GM12878 (cell line): ENCODE measurements around the gene PDE7B. TPM values are rescaled to one million over a fixed set of nuclear protein-coding genes. Genes with fewer than 3 reads are reported as not detected.

ENCODE experiments used
- ATAC-seq: fragments of 200-7000 bp; cut with Tn5 transposase; 3 replicates; pipeline ENCODE4 v1.9.1; 2020; ENCODE audit warnings: mild to moderate bottlenecking, moderate library complexity
- BruUV-seq: library from RNA; stranded (reverse); fragments of 400-500 nt; replicated peaks from 2 replicates; lab custom pipeline; 2021; lab: Mats Ljungman, UMichigan
- CTCF ChIA-PET: fragments of 300-600 bp; sonication (Branson Sonifier 250); formaldehyde crosslinking; extraction: SDS; loops from one replicate; lab custom pipeline; 2021; ENCODE audit warnings: inconsistent platforms; lab: Yijun Ruan, JAX
- POLR2A ChIA-PET: fragments of 350-600 bp; formaldehyde crosslinking; extraction: SDS; loops from one replicate; lab custom pipeline; 2021; ENCODE audit warnings: inconsistent platforms; lab: Charles Lee
- RAD21 ChIA-PET: fragments of 300-600 bp; sonication (Branson Sonifier 250); formaldehyde crosslinking; loops from one replicate; lab custom pipeline; 2023; ENCODE audit warnings: antibody characterized with exemption; ENCODE audit not compliant: unreplicated experiment; lab: Charles Lee
- SMC1A ChIA-PET: fragments of 300-600 bp; sonication (Branson Sonifier 250); formaldehyde crosslinking; loops from one replicate; lab custom pipeline; 2023; ENCODE audit not compliant: unreplicated experiment, uncharacterized antibody; lab: Charles Lee
- DNase-seq: peaks from one replicate; pipeline ENCODE4 v3.0.0-alpha.2; 2011; ENCODE audit warnings: low read depth, low spot score
- FAIRE-seq: peaks from 3 replicates; lab custom pipeline; 2011; peaks lifted over from hg19 to GRCh38; lab: Jason Lieb, UNC
- H2AFZ ChIP-seq: 2 replicates; pipeline ENCODE4 v1.6.0; 2011; ENCODE audit warnings: low read depth, low read length, control low read depth; ENCODE audit not compliant: control insufficient read depth
- H3K27ac ChIP-seq: 2 replicates; pipeline ENCODE4 v1.5.1; 2011; ENCODE audit warnings: control low read depth; ENCODE audit not compliant: control insufficient read depth, insufficient read depth
- H3K27me3 ChIP-seq, 2 experiments: replicated peaks in 1 of 2; 2 replicates each; pipeline versions ENCODE4 v1.6.0 to v1.6.1; 2011; ENCODE audit warnings: low read length in 1 of 2; ENCODE audit not compliant: control insufficient read depth in 2 of 2, insufficient read depth in 2 of 2
- H3K36me3 ChIP-seq, 2 experiments: 2 replicates each; pipeline ENCODE4 v1.5.1; 2011; ENCODE audit warnings: low read length in 1 of 2; ENCODE audit not compliant: control insufficient read depth in 2 of 2, insufficient read depth in 2 of 2
- H3K4me1 ChIP-seq: 2 replicates; pipeline ENCODE4 v1.6.1; 2011; ENCODE audit warnings: mild to moderate bottlenecking, low read length, moderate library complexity, mixed read lengths; ENCODE audit not compliant: control insufficient read depth, insufficient read depth
- H3K4me2 ChIP-seq: 2 replicates; pipeline ENCODE4 v1.6.0; 2011; ENCODE audit warnings: control low read depth; ENCODE audit not compliant: control insufficient read depth, insufficient read depth
- H3K4me3 ChIP-seq: fragments of 200-600 bp; sonication (generic); 2 replicates; pipeline ENCODE4 v1.5.1; 2016
- H3K79me2 ChIP-seq: 2 replicates; pipeline ENCODE4 v1.6.0; 2011; ENCODE audit warnings: low read length; ENCODE audit not compliant: control insufficient read depth, insufficient read depth
- H3K9ac ChIP-seq: 2 replicates; pipeline ENCODE4 v1.8.0; 2011; ENCODE audit warnings: low read length, control low read depth, mixed read lengths; ENCODE audit not compliant: control insufficient read depth, insufficient read depth
- H3K9me3 ChIP-seq: replicated peaks from 3 replicates; pipeline ENCODE4 v1.5.1; 2011; ENCODE audit warnings: mild to moderate bottlenecking, low read length; ENCODE audit not compliant: control insufficient read depth, insufficient read depth
- H4K20me1 ChIP-seq: 2 replicates; pipeline ENCODE4 v1.6.0; 2011; ENCODE audit not compliant: control insufficient read depth, insufficient read depth
- ATF7 ChIP-seq: fragments of 450-650 bp; IDR thresholded peaks from 2 replicates; pipeline ENCODE4 v1.6.1; 2016; ENCODE audit warnings: low read depth, mild to moderate bottlenecking
- CBFB ChIP-seq: IDR thresholded peaks from 2 replicates; pipeline ENCODE4 v1.6.1; 2016; ENCODE audit warnings: antibody characterized with exemption, low read depth
- CREB1 ChIP-seq: IDR thresholded peaks from 2 replicates; pipeline ENCODE4 v1.6.1; 2012; ENCODE audit warnings: low read depth, mild to moderate bottlenecking, inconsistent platforms
- E4F1 ChIP-seq: fragments of 450-650 bp; IDR thresholded peaks from 2 replicates; pipeline ENCODE4 v1.6.1; 2018; ENCODE audit warnings: borderline replicate concordance, mild to moderate bottlenecking; ENCODE audit not compliant: partially characterized antibody
- HDAC2 ChIP-seq: fragments of 200-600 bp; sonication (generic); IDR thresholded peaks from 2 replicates; pipeline ENCODE4 v1.6.1; 2017
- HDGF ChIP-seq: fragments of 450-650 bp; IDR thresholded peaks from 2 replicates; pipeline ENCODE4 v1.6.1; 2016; ENCODE audit warnings: antibody characterized with exemption
- IRF4 ChIP-seq: IDR thresholded peaks from 2 replicates; pipeline ENCODE4 v1.6.1; 2011; ENCODE audit warnings: low read depth, low read length
- MYC ChIP-seq: IDR thresholded peaks from 2 replicates; pipeline ENCODE4 v1.6.1; 2011; ENCODE audit warnings: mild to moderate bottlenecking, low read length, moderate library complexity, inconsistent platforms; ENCODE audit not compliant: insufficient read depth, insufficient replicate concordance, insufficient read length, severe bottlenecking
- NR2C2 ChIP-seq: IDR thresholded peaks from 2 replicates; pipeline ENCODE4 v1.6.1; 2011; ENCODE audit warnings: borderline replicate concordance, low read depth; ENCODE audit not compliant: control insufficient read depth, insufficient read length
- NRF1 ChIP-seq: conservative IDR thresholded peaks from 2 replicates; pipeline ENCODE4 v1.6.1; 2011; ENCODE audit warnings: mild to moderate bottlenecking, low read depth, low read length, improper control_type of control experiment
- POLR2A ChIP-seq: IDR thresholded peaks from 2 replicates; pipeline ENCODE4 v1.6.1; 2011; ENCODE audit warnings: low read depth, mild to moderate bottlenecking, low read length
- RBBP5 ChIP-seq: fragments of 200-600 bp; sonication (generic); conservative IDR thresholded peaks from 2 replicates; pipeline ENCODE4 v1.6.1; 2016
- TARDBP ChIP-seq: IDR thresholded peaks from 2 replicates; pipeline ENCODE4 v1.6.1; 2016; ENCODE audit warnings: borderline replicate concordance
- ZBTB11 ChIP-seq: fragments of 450-650 bp; formaldehyde crosslinking; IDR thresholded peaks from 2 replicates; pipeline ENCODE4 v1.5.0; 2022; ENCODE audit warnings: mild to moderate bottlenecking, missing genetic modification characterization
- ZNF217 ChIP-seq: fragments of 450-650 bp; IDR thresholded peaks from 2 replicates; pipeline ENCODE4 v1.6.1; 2017; ENCODE audit warnings: antibody characterized with exemption, mild to moderate bottlenecking
- ZNF622 ChIP-seq: fragments of 450-650 bp; IDR thresholded peaks from 2 replicates; pipeline ENCODE4 v1.6.1; 2017; ENCODE audit warnings: mild to moderate bottlenecking, inconsistent platforms
- WGBS: methylation state at CpG from one replicate; pipeline ENCODE4 v1.1.6; 2016; ENCODE audit warnings: low lambda C conversion rate; ENCODE audit not compliant: insufficient replicate concordance, insufficient coverage; ENCODE audit errors: missing lambda C conversion rate; 5-methylcytosine and 5-hydroxymethylcytosine counted together
- in situ Hi-C: fragments of 300-500 bp; cut with MboI; formaldehyde crosslinking; loops from 9 replicates; pipeline ENCODE4 v1.14.3; 2018; ENCODE audit warnings: mixed read lengths
- intact Hi-C: fragments of 100-400 bp; cut with micrococcal nuclease; formaldehyde crosslinking; loops from one replicate; pipeline ENCODE4 v1.14.2; 2022; ENCODE audit not compliant: unreplicated experiment
- polyA plus RNA-seq, 11 experiments: library from polyadenylated mRNA; depleted of rRNA in 4 of 11; unstranded in 6 of 11; stranded (reverse) in 5 of 11; fragments of >200 nt; fragmentation: Nextera tagmentation in 4 of 11; fragmentation: Illumina TruSeq in 1 of 11; extraction: Ambion mirVana in 4 of 11; extraction: Trizol in 1 of 11; gene quantifications; 1 replicate in 1 of 11; 2 replicates in 10 of 11; pipeline versions ENCODE4 v1.2.1 to v1.2.3, GENCODE V29; 2011 to 2016; ENCODE audit warnings: inconsistent platforms in 2 of 11, missing spikeins in 2 of 11, low read depth in 1 of 11
- total RNA-seq, 4 experiments: library from RNA; depleted of rRNA in 3 of 4; stranded (reverse); fragments of >200 nt in 3 of 4; fragmentation: Illumina TruSeq in 1 of 4; extraction: Trizol in 1 of 4; gene quantifications; 2 replicates each; pipeline versions ENCODE4 v1.2.1 to v1.2.3, GENCODE V29; 2013 to 2021
- TF ChIP-seq, protein P1 (sequence below): fragments of 450-650 bp; IDR thresholded peaks from 2 replicates; pipeline ENCODE4 v1.6.1; 2016; ENCODE audit warnings: mild to moderate bottlenecking, moderate library complexity, borderline replicate concordance

The PDE7B gene
- total and polyA plus RNA-seq, 10 of the 15 experiments (the other 5 are each of a cell fraction or from before 2014, with no cell fraction given) = not detected

- FAIRE-seq = no peak
- ChIA-PET RAD21 (no interaction called here), POLR2A (interaction anchor here (0.5 kb wide), 1 partner anchor 24 kb away, joined by 4 read pairs; no protein-coding TSS in a partner anchor), CTCF (no interaction called here), SMC1A (no interaction called here)
- Histone ChIP-seq H3K4me3 (no peak overlapping the region), H3K4me1 (no peaks in the 10 kb centered on the region), H2AFZ (no peak overlapping the region), H4K20me1 (no peaks in the 10 kb centered on the region; the same call in 1 of the 2 replicates), H3K9me3 (no peaks in the 10 kb centered on the region), H3K27me3 (no peaks in the 10 kb centered on the region), H3K27ac (no peak overlapping the region), H3K36me3 (no peaks in the 10 kb centered on the region), H3K79me2 (no peaks in the 10 kb centered on the region), H3K4me2 (no peak overlapping the region), H3K9ac (no peak overlapping the region)
- DNase-seq = no peak
- no peak for ATAC-seq
- BruUV-seq = no TSS peak
- 0% methylated on average over 2 of the region's 2 CpGs for WGBS
- intact Hi-C loops = no loop called here
- in situ Hi-C loops = no loop called here
- TF ChIP-seq CREB1 (no peak), CBFB (no peak), ZNF217 (no peak), ZNF622 (no peak), HDGF (no peak), MYC (no peak), E4F1 (no peak), HDAC2 (no peak), NR2C2 (no peak), NRF1 (no peak), RBBP5 (no peak), IRF4 (no peak), ZBTB11 (no peak), ATF7 (no peak), POLR2A (no peak), TARDBP (no peak)
- TF ChIP-seq, protein P1, sequence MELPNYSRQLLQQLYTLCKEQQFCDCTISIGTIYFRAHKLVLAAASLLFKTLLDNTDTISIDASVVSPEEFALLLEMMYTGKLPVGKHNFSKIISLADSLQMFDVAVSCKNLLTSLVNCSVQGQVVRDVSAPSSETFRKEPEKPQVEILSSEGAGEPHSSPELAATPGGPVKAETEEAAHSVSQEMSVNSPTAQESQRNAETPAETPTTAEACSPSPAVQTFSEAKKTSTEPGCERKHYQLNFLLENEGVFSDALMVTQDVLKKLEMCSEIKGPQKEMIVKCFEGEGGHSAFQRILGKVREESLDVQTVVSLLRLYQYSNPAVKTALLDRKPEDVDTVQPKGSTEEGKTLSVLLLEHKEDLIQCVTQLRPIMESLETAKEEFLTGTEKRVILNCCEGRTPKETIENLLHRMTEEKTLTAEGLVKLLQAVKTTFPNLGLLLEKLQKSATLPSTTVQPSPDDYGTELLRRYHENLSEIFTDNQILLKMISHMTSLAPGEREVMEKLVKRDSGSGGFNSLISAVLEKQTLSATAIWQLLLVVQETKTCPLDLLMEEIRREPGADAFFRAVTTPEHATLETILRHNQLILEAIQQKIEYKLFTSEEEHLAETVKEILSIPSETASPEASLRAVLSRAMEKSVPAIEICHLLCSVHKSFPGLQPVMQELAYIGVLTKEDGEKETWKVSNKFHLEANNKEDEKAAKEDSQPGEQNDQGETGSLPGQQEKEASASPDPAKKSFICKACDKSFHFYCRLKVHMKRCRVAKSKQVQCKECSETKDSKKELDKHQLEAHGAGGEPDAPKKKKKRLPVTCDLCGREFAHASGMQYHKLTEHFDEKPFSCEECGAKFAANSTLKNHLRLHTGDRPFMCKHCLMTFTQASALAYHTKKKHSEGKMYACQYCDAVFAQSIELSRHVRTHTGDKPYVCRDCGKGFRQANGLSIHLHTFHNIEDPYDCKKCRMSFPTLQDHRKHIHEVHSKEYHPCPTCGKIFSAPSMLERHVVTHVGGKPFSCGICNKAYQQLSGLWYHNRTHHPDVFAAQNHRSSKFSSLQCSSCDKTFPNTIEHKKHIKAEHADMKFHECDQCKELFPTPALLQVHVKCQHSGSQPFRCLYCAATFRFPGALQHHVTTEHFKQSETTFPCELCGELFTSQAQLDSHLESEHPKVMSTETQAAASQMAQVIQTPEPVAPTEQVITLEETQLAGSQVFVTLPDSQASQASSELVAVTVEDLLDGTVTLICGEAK = no peak
These were observed 307.5 kb downstream of the PDE7B start for GRCh38 chr6:136158971-136159370.
